ENCODE results near the gene PUM2. TPM values are rescaled to one million over a fixed set of nuclear protein-coding genes. Genes with fewer than 3 reads are reported as not detected.

Gene PUM2
- total RNA-seq, 1 experiment from 2014 or later = 117 TPM

- H3K27me3 Mint-ChIP-seq (ENCODE audit: insufficient read depth, unreplicated experiment) = no peaks in the 10 kb centered on the region
- no peaks in the 10 kb centered on the region for H3K27me3 ChIP-seq (replicated peaks; ENCODE audit: control insufficient read depth, insufficient read depth, low read length)
- H3K4me1 Mint-ChIP-seq (ENCODE audit: low read depth, unreplicated experiment) = no peaks in the 10 kb centered on the region
- H3K4me1 ChIP-seq = no peaks in the 10 kb centered on the region
- H3K4me3 Mint-ChIP-seq (ENCODE audit: unreplicated experiment) = no peak overlapping the region
- intact Hi-C loops (cut with micrococcal nuclease; ENCODE audit: unreplicated experiment) = no loop called here
- H3K36me3 ChIP-seq (ENCODE audit: control insufficient read depth, insufficient read depth, low read length) = no peaks in the 10 kb centered on the region
- H3K9me3 ChIP-seq = peaks cover 15% of the 10 kb centered on the region
- H3K27ac Mint-ChIP-seq (ENCODE audit: unreplicated experiment) = no peak overlapping the region
- peak in 1 of 2 experiments; percentile 3 for DNase-seq
- CTCF ChIA-PET = no interaction called here
- no peaks in the 10 kb centered on the region for H3K36me3 Mint-ChIP-seq (ENCODE audit: insufficient read depth, unreplicated experiment)
- POLR2A ChIA-PET = no interaction called here
- BruUV-seq (replicated peaks) = no TSS peak
- peaks cover 25% of the 10 kb centered on the region for H3K9me3 Mint-ChIP-seq (ENCODE audit: unreplicated experiment)
- H3K4me3 ChIP-seq (ENCODE audit: low read depth, low read length) = no peak overlapping the region
- no peak for TF ChIP-seq CTCF (IDR thresholded peaks at IDR 0.05; ENCODE audit: insufficient read depth in 1 of 2, low read depth in 1 of 2, low read length in 1 of 2, severe bottlenecking in 1 of 2, unreplicated experiment in 1 of 2)
Measured at GRCh38 chr2:20365249-20365817, 14.7 kb upstream of the PUM2 start.

GRCh38 chr2:20363578-20363977 is 12.9 kb upstream of the PUM2 start:
- H3K27ac Mint-ChIP-seq (ENCODE audit: unreplicated experiment) = no peak overlapping the region
- CTCF ChIA-PET = no interaction called here
- intact Hi-C loops (cut with micrococcal nuclease; ENCODE audit: unreplicated experiment) = no loop called here

GRCh38 chr2:20362701-20363435 is 12.2 kb upstream of the PUM2 start:
- Histone ChIP-seq H3K27me3 (replicated peaks; ENCODE audit: control insufficient read depth, insufficient read depth, low read length) (no peaks in the 10 kb centered on the region), H3K4me1 (peaks cover 8% of the 10 kb centered on the region), H3K4me3 (ENCODE audit: low read depth, low read length) (no peak overlapping the region), H3K36me3 (ENCODE audit: control insufficient read depth, insufficient read depth, low read length) (no peaks in the 10 kb centered on the region), H3K9me3 (peaks cover 8% of the 10 kb centered on the region)
- H3K27me3 Mint-ChIP-seq (ENCODE audit: insufficient read depth, unreplicated experiment) = no peaks in the 10 kb centered on the region
- no peak for TF ChIP-seq CTCF (IDR thresholded peaks at IDR 0.05; ENCODE audit: insufficient read depth in 1 of 2, low read depth in 1 of 2, low read length in 1 of 2, severe bottlenecking in 1 of 2, unreplicated experiment in 1 of 2)
- ChIA-PET POLR2A (no interaction called here), CTCF (no interaction called here)
- H3K9me3 Mint-ChIP-seq (ENCODE audit: unreplicated experiment) = peaks cover 14% of the 10 kb centered on the region
- no peak overlapping the region for H3K4me3 Mint-ChIP-seq (ENCODE audit: unreplicated experiment)
- intact Hi-C loops (cut with micrococcal nuclease; ENCODE audit: unreplicated experiment) = no loop called here
- no peaks in the 10 kb centered on the region for H3K4me1 Mint-ChIP-seq (ENCODE audit: low read depth, unreplicated experiment)
- no peak overlapping the region for H3K27ac Mint-ChIP-seq (ENCODE audit: unreplicated experiment)
- peak in 1 of 2 experiments; percentile 14 for DNase-seq
- H3K36me3 Mint-ChIP-seq (ENCODE audit: insufficient read depth, unreplicated experiment) = no peaks in the 10 kb centered on the region
- BruUV-seq (replicated peaks) = no TSS peak

More at GRCh38 chr2:20363578-20363977, 12.9 kb upstream of the PUM2 start:
- Histone ChIP-seq H3K9me3 (peaks cover 15% of the 10 kb centered on the region), H3K4me3 (ENCODE audit: low read depth, low read length) (no peak overlapping the region), H3K36me3 (ENCODE audit: control insufficient read depth, insufficient read depth, low read length) (no peaks in the 10 kb centered on the region), H3K27me3 (replicated peaks; ENCODE audit: control insufficient read depth, insufficient read depth, low read length) (no peaks in the 10 kb centered on the region), H3K4me1 (peaks cover 4% of the 10 kb centered on the region)
- H3K27me3 Mint-ChIP-seq (ENCODE audit: insufficient read depth, unreplicated experiment) = no peaks in the 10 kb centered on the region
- H3K4me3 Mint-ChIP-seq (ENCODE audit: unreplicated experiment) = no peak overlapping the region
- BruUV-seq (replicated peaks) = no TSS peak
- H3K4me1 Mint-ChIP-seq (ENCODE audit: low read depth, unreplicated experiment) = no peaks in the 10 kb centered on the region
- no peak for TF ChIP-seq CTCF (IDR thresholded peaks at IDR 0.05; ENCODE audit: insufficient read depth in 1 of 2, low read depth in 1 of 2, low read length in 1 of 2, severe bottlenecking in 1 of 2, unreplicated experiment in 1 of 2)
- H3K9me3 Mint-ChIP-seq (ENCODE audit: unreplicated experiment) = peaks cover 22% of the 10 kb centered on the region
- peak in 1 of 2 experiments; percentile 2 for DNase-seq
- no peaks in the 10 kb centered on the region for H3K36me3 Mint-ChIP-seq (ENCODE audit: insufficient read depth, unreplicated experiment)
- POLR2A ChIA-PET = no interaction called here

All from Caco-2 (cell line).